GM12878 (cell line): ENCODE results near the gene ZSWIM2. TPM values are rescaled to one million over a fixed set of nuclear protein-coding genes. Genes with fewer than 3 reads are reported as not detected.

Experiments
- ATAC-seq: fragments of 200-7000 bp; cut with Tn5 transposase; 3 replicates; pipeline ENCODE4 v1.9.1; 2020; ENCODE audit warnings: mild to moderate bottlenecking, moderate library complexity
- BruUV-seq: library from RNA; stranded (reverse); fragments of 400-500 nt; replicated peaks from 2 replicates; lab custom pipeline; 2021; lab: Mats Ljungman, UMichigan
- CTCF ChIA-PET: fragments of 300-600 bp; sonication (Branson Sonifier 250); formaldehyde crosslinking; extraction: SDS; loops from one replicate; lab custom pipeline; 2021; ENCODE audit warnings: inconsistent platforms; lab: Yijun Ruan, JAX
- POLR2A ChIA-PET: fragments of 350-600 bp; formaldehyde crosslinking; extraction: SDS; loops from one replicate; lab custom pipeline; 2021; ENCODE audit warnings: inconsistent platforms; lab: Charles Lee
- RAD21 ChIA-PET: fragments of 300-600 bp; sonication (Branson Sonifier 250); formaldehyde crosslinking; loops from one replicate; lab custom pipeline; 2023; ENCODE audit warnings: antibody characterized with exemption; ENCODE audit not compliant: unreplicated experiment; lab: Charles Lee
- SMC1A ChIA-PET: fragments of 300-600 bp; sonication (Branson Sonifier 250); formaldehyde crosslinking; loops from one replicate; lab custom pipeline; 2023; ENCODE audit not compliant: unreplicated experiment, uncharacterized antibody; lab: Charles Lee
- DNase-seq: peaks from one replicate; pipeline ENCODE4 v3.0.0-alpha.2; 2011; ENCODE audit warnings: low read depth, low spot score
- FAIRE-seq: peaks from 3 replicates; lab custom pipeline; 2011; peaks lifted over from hg19 to GRCh38; lab: Jason Lieb, UNC
- H2AFZ ChIP-seq: 2 replicates; pipeline ENCODE4 v1.6.0; 2011; ENCODE audit warnings: low read depth, low read length, control low read depth; ENCODE audit not compliant: control insufficient read depth
- H3K27ac ChIP-seq: 2 replicates; pipeline ENCODE4 v1.5.1; 2011; ENCODE audit warnings: control low read depth; ENCODE audit not compliant: control insufficient read depth, insufficient read depth
- H3K27me3 ChIP-seq, 2 experiments: replicated peaks in 1 of 2; 2 replicates each; pipeline versions ENCODE4 v1.6.0 to v1.6.1; 2011; ENCODE audit warnings: low read length in 1 of 2; ENCODE audit not compliant: control insufficient read depth in 2 of 2, insufficient read depth in 2 of 2
- H3K36me3 ChIP-seq, 2 experiments: 2 replicates each; pipeline ENCODE4 v1.5.1; 2011; ENCODE audit warnings: low read length in 1 of 2; ENCODE audit not compliant: control insufficient read depth in 2 of 2, insufficient read depth in 2 of 2
- H3K4me1 ChIP-seq: 2 replicates; pipeline ENCODE4 v1.6.1; 2011; ENCODE audit warnings: mild to moderate bottlenecking, low read length, moderate library complexity, mixed read lengths; ENCODE audit not compliant: control insufficient read depth, insufficient read depth
- H3K4me2 ChIP-seq: 2 replicates; pipeline ENCODE4 v1.6.0; 2011; ENCODE audit warnings: control low read depth; ENCODE audit not compliant: control insufficient read depth, insufficient read depth
- H3K4me3 ChIP-seq: fragments of 200-600 bp; sonication (generic); 2 replicates; pipeline ENCODE4 v1.5.1; 2016
- H3K79me2 ChIP-seq: 2 replicates; pipeline ENCODE4 v1.6.0; 2011; ENCODE audit warnings: low read length; ENCODE audit not compliant: control insufficient read depth, insufficient read depth
- H3K9ac ChIP-seq: 2 replicates; pipeline ENCODE4 v1.8.0; 2011; ENCODE audit warnings: low read length, control low read depth, mixed read lengths; ENCODE audit not compliant: control insufficient read depth, insufficient read depth
- H3K9me3 ChIP-seq: replicated peaks from 3 replicates; pipeline ENCODE4 v1.5.1; 2011; ENCODE audit warnings: mild to moderate bottlenecking, low read length; ENCODE audit not compliant: control insufficient read depth, insufficient read depth
- H4K20me1 ChIP-seq: 2 replicates; pipeline ENCODE4 v1.6.0; 2011; ENCODE audit not compliant: control insufficient read depth, insufficient read depth
- FOXK2 ChIP-seq: fragments of 450-650 bp; IDR thresholded peaks from 2 replicates; pipeline ENCODE4 v1.6.1; 2017; ENCODE audit warnings: mild to moderate bottlenecking, moderate library complexity
- KDM1A ChIP-seq: fragments of 200-600 bp; sonication (generic); IDR thresholded peaks from 2 replicates; pipeline ENCODE4 v1.6.1; 2016; ENCODE audit warnings: borderline replicate concordance
- MAX ChIP-seq: IDR thresholded peaks from 2 replicates; pipeline ENCODE4 v1.6.1; 2012; ENCODE audit warnings: low read depth, low read length, improper control_type of control experiment
- NFIC ChIP-seq: IDR thresholded peaks from 2 replicates; pipeline ENCODE4 v1.6.1; 2012; ENCODE audit warnings: low read depth, mild to moderate bottlenecking, inconsistent platforms, low read length, moderate library complexity
- POLR2A ChIP-seq: IDR thresholded peaks from 2 replicates; pipeline ENCODE4 v1.6.1; 2011; ENCODE audit warnings: low read depth, mild to moderate bottlenecking, low read length
- RAD51 ChIP-seq: fragments of 450-650 bp; IDR thresholded peaks from 2 replicates; pipeline ENCODE4 v1.6.1; 2016; ENCODE audit warnings: moderate library complexity, mild to moderate bottlenecking, inconsistent platforms
- YBX1 ChIP-seq: fragments of 450-650 bp; IDR thresholded peaks from 2 replicates; pipeline ENCODE4 v1.6.1; 2016; ENCODE audit warnings: antibody characterized with exemption
- YY1 ChIP-seq: IDR thresholded peaks from 2 replicates; pipeline ENCODE4 v1.6.1; 2011; ENCODE audit warnings: low read depth, mild to moderate bottlenecking, low read length
- ZBTB33 ChIP-seq: fragments of 450-650 bp; IDR thresholded peaks from 2 replicates; pipeline ENCODE4 v1.6.1; 2017; ENCODE audit warnings: mild to moderate bottlenecking
- ZNF207 ChIP-seq: fragments of 450-650 bp; IDR thresholded peaks from 2 replicates; pipeline ENCODE4 v1.6.1; 2014; ENCODE audit warnings: antibody characterized with exemption, mild to moderate bottlenecking, borderline replicate concordance
- ZZZ3 ChIP-seq: IDR thresholded peaks from 2 replicates; pipeline ENCODE4 v1.6.1; 2011; ENCODE audit warnings: low read depth; ENCODE audit not compliant: control insufficient read depth, insufficient read length
- WGBS: methylation state at CpG from one replicate; pipeline ENCODE4 v1.1.6; 2016; ENCODE audit warnings: low lambda C conversion rate; ENCODE audit not compliant: insufficient replicate concordance, insufficient coverage; ENCODE audit errors: missing lambda C conversion rate; 5-methylcytosine and 5-hydroxymethylcytosine counted together
- in situ Hi-C: fragments of 300-500 bp; cut with MboI; formaldehyde crosslinking; loops from 9 replicates; pipeline ENCODE4 v1.14.3; 2018; ENCODE audit warnings: mixed read lengths
- intact Hi-C: fragments of 100-400 bp; cut with micrococcal nuclease; formaldehyde crosslinking; loops from one replicate; pipeline ENCODE4 v1.14.2; 2022; ENCODE audit not compliant: unreplicated experiment
- polyA plus RNA-seq, 11 experiments: library from polyadenylated mRNA; depleted of rRNA in 4 of 11; unstranded in 6 of 11; stranded (reverse) in 5 of 11; fragments of >200 nt; fragmentation: Nextera tagmentation in 4 of 11; fragmentation: Illumina TruSeq in 1 of 11; extraction: Ambion mirVana in 4 of 11; extraction: Trizol in 1 of 11; gene quantifications; 1 replicate in 1 of 11; 2 replicates in 10 of 11; pipeline versions ENCODE4 v1.2.1 to v1.2.3, GENCODE V29; 2011 to 2016; ENCODE audit warnings: inconsistent platforms in 2 of 11, missing spikeins in 2 of 11, low read depth in 1 of 11
- total RNA-seq, 4 experiments: library from RNA; depleted of rRNA in 3 of 4; stranded (reverse); fragments of >200 nt in 3 of 4; fragmentation: Illumina TruSeq in 1 of 4; extraction: Trizol in 1 of 4; gene quantifications; 2 replicates each; pipeline versions ENCODE4 v1.2.1 to v1.2.3, GENCODE V29; 2013 to 2021

The ZSWIM2 gene
- total and polyA plus RNA-seq, 10 of the 15 experiments (the other 5 are each of a cell fraction or from before 2014, with no cell fraction given) = not detected

- no peak for FAIRE-seq
- Histone ChIP-seq H3K36me3 (no peaks in the 10 kb centered on the region), H3K79me2 (no peaks in the 10 kb centered on the region), H3K4me2 (no peak overlapping the region), H3K9me3 (no peaks in the 10 kb centered on the region), H4K20me1 (no peaks in the 10 kb centered on the region), H2AFZ (no peak overlapping the region), H3K4me1 (no peaks in the 10 kb centered on the region), H3K27ac (no peak overlapping the region), H3K27me3 (no peaks in the 10 kb centered on the region; a peak in 1 of 4 replicates), H3K9ac (no peak overlapping the region), H3K4me3 (no peak overlapping the region)
- TF ChIP-seq YBX1 = no peak
- TF ChIP-seq ZBTB33 = no peak
- no peak for TF ChIP-seq YY1
- TF ChIP-seq KDM1A = no peak
- no peak for TF ChIP-seq NFIC
- no peak for TF ChIP-seq MAX
- TF ChIP-seq RAD51 = no peak
- TF ChIP-seq ZNF207 = no peak
- no peak for TF ChIP-seq FOXK2
- TF ChIP-seq ZZZ3 = no peak
- no peak for TF ChIP-seq POLR2A
- DNase-seq = no peak
- 11% methylated on average over 3 of the region's 3 CpGs for WGBS
- in situ Hi-C loops = no loop called here
- ChIA-PET RAD21 (no interaction called here), CTCF (interaction anchor here (1.4 kb wide), 1 partner anchor 12 kb away, joined by 3 read pairs; no protein-coding TSS in a partner anchor), SMC1A (interaction anchor here (0.8 to 1.7 kb wide), 5 partner anchors 9 to 658 kb away, joined by 3 to 4 read pairs (median 3); partner anchors contain the start of gene CALCRL), POLR2A (no interaction called here)
- BruUV-seq = no TSS peak
- no peak for ATAC-seq
- intact Hi-C loops = no loop called here
These were observed 6.6 kb downstream of the ZSWIM2 start for GRCh38 chr2:186842373-186842772.
